GM23338 (cell line): Measurements from ENCODE around the gene FAM229B. TPM values are rescaled to one million over a fixed set of nuclear protein-coding genes. Genes with fewer than 3 reads are reported as not detected.

Source experiments
- ATAC-seq: fragments of 200-7000 bp; cut with Tn5 transposase; 3 replicates; pipeline ENCODE4 v1.9.1; 2020
- DNase-seq: peaks from one replicate; pipeline ENCODE4 v3.0.0-alpha.2; 2015; ENCODE audit warnings: low spot score
- H2AFZ ChIP-seq: fragments of 200-600 bp; sonication (generic); 2 replicates; pipeline ENCODE4 v1.8.0; 2016; ENCODE audit warnings: antibody characterized with exemption, mild to moderate bottlenecking, moderate library complexity
- H3F3A ChIP-seq: fragments of 200-600 bp; sonication (generic); replicated peaks from 2 replicates; pipeline ENCODE4 v1.8.0; 2017; ENCODE audit warnings: antibody characterized with exemption, mixed run types, low read depth
- H3K27ac ChIP-seq: fragments of 200-600 bp; sonication (generic); 2 replicates; pipeline ENCODE4 v1.6.1; 2016; ENCODE audit warnings: low read depth
- H3K27me3 ChIP-seq: fragments of 200-600 bp; sonication (generic); 2 replicates; pipeline ENCODE4 v1.8.0; 2016; ENCODE audit warnings: mild to moderate bottlenecking, mixed run types, moderate library complexity; ENCODE audit not compliant: insufficient read depth
- H3K36me3 ChIP-seq: fragments of 200-600 bp; sonication (generic); 2 replicates; pipeline ENCODE4 v1.8.0; 2016; ENCODE audit warnings: mild to moderate bottlenecking; ENCODE audit not compliant: insufficient read depth
- H3K4me1 ChIP-seq: fragments of 200-600 bp; sonication (generic); 2 replicates; pipeline ENCODE4 v1.8.0; 2016; ENCODE audit warnings: mild to moderate bottlenecking, moderate library complexity; ENCODE audit not compliant: insufficient read depth
- H3K4me2 ChIP-seq: fragments of 200-600 bp; sonication (generic); 2 replicates; pipeline ENCODE4 v1.7.1; 2017; ENCODE audit warnings: mixed run types
- H3K4me3 ChIP-seq: fragments of 200-600 bp; sonication (generic); 2 replicates; pipeline ENCODE4 v1.6.1; 2016; ENCODE audit warnings: mixed run types
- H3K79me2 ChIP-seq: fragments of 200-600 bp; sonication (generic); replicated peaks from 2 replicates; pipeline ENCODE4 v1.8.0; 2017; ENCODE audit warnings: mild to moderate bottlenecking; ENCODE audit not compliant: insufficient read depth
- H3K9me2 ChIP-seq: fragments of 200-600 bp; sonication (generic); 2 replicates; pipeline ENCODE4 v1.8.0; 2017; ENCODE audit not compliant: insufficient read depth
- H4K20me1 ChIP-seq: fragments of 200-600 bp; sonication (generic); replicated peaks from 2 replicates; pipeline ENCODE4 v1.8.0; 2017; ENCODE audit warnings: mild to moderate bottlenecking; ENCODE audit not compliant: insufficient read depth
- H3K27ac Mint-ChIP-seq: 2 replicates; pipeline ENCODE4 v1.8.0; 2020; ENCODE audit warnings: inconsistent platforms, mild to moderate bottlenecking, moderate library complexity, mixed read lengths
- H3K27me3 Mint-ChIP-seq: 3 replicates; pipeline ENCODE4 v1.8.0; 2022; ENCODE audit warnings: low read depth, mild to moderate bottlenecking, moderate library complexity, mixed read lengths, inconsistent platforms; ENCODE audit not compliant: insufficient read depth, poor library complexity
- H3K36me3 Mint-ChIP-seq: 3 replicates; pipeline ENCODE4 v1.8.0; 2021; ENCODE audit warnings: low read depth, mild to moderate bottlenecking, inconsistent platforms, moderate library complexity, mixed read lengths
- H3K4me1 Mint-ChIP-seq: 3 replicates; pipeline ENCODE4 v1.8.0; 2020; ENCODE audit warnings: mild to moderate bottlenecking, inconsistent platforms, mixed read lengths
- H3K4me3 Mint-ChIP-seq: 3 replicates; pipeline ENCODE4 v1.8.0; 2021; ENCODE audit warnings: moderate library complexity, mild to moderate bottlenecking, inconsistent platforms, mixed read lengths
- H3K9me3 Mint-ChIP-seq: 3 replicates; pipeline ENCODE4 v1.8.0; 2020; ENCODE audit warnings: moderate library complexity, mild to moderate bottlenecking, inconsistent platforms, mixed read lengths
- CREB1 ChIP-seq: fragments of 250-450 bp; sonication (Bioruptor Pico); IDR thresholded peaks from 2 replicates; pipeline ENCODE4 v1.5.0; 2020; ENCODE audit warnings: low read depth, mild to moderate bottlenecking, moderate library complexity
- ETS1 ChIP-seq: IDR thresholded peaks from 2 replicates; pipeline ENCODE4 v1.6.1; 2016; ENCODE audit warnings: antibody characterized with exemption
- EZH2 ChIP-seq: fragments of 200-600 bp; sonication (generic); IDR thresholded peaks from one replicate; pipeline ENCODE4 v1.8.0; 2017; ENCODE audit warnings: antibody characterized with exemption, mild to moderate bottlenecking, low read depth; ENCODE audit not compliant: unreplicated experiment
- EZH2phosphoT487 ChIP-seq: fragments of 200-600 bp; sonication (generic); IDR thresholded peaks from one replicate; pipeline ENCODE4 v1.8.1; 2018; ENCODE audit warnings: antibody characterized with exemption; ENCODE audit not compliant: unreplicated experiment
- JUNB ChIP-seq: IDR thresholded peaks from one replicate; pipeline ENCODE4 v1.6.1; 2016; ENCODE audit warnings: antibody characterized with exemption; ENCODE audit not compliant: unreplicated experiment
- NANOG ChIP-seq: IDR thresholded peaks from 2 replicates; pipeline ENCODE4 v1.6.1; 2016; ENCODE audit warnings: antibody characterized with exemption, borderline replicate concordance
- POLR2AphosphoS5 ChIP-seq: IDR thresholded peaks from 2 replicates; pipeline ENCODE4 v1.6.1; 2016; ENCODE audit warnings: antibody characterized with exemption, low read depth
- STAT1 ChIP-seq: IDR thresholded peaks from one replicate; pipeline ENCODE4 v1.6.1; 2016; ENCODE audit warnings: antibody characterized with exemption; ENCODE audit not compliant: unreplicated experiment
- ZNF114 ChIP-seq: fragments of 250-450 bp; sonication (Bioruptor Pico); IDR thresholded peaks from 2 replicates; pipeline ENCODE4 v1.5.0; 2020; ENCODE audit warnings: mild to moderate bottlenecking, moderate library complexity
- ZNF331 ChIP-seq: fragments of 250-450 bp; sonication (Bioruptor Pico); IDR thresholded peaks from 2 replicates; pipeline ENCODE4 v1.5.0; 2020; ENCODE audit warnings: low read depth, mild to moderate bottlenecking, moderate library complexity
- ZNF462 ChIP-seq: fragments of 250-450 bp; sonication (Bioruptor Pico); IDR thresholded peaks from 2 replicates; pipeline ENCODE4 v1.5.0; 2020; ENCODE audit warnings: mild to moderate bottlenecking, moderate library complexity
- polyA plus RNA-seq: library from polyadenylated mRNA; unstranded; fragments of >200 nt; fragmentation: Nextera tagmentation; extraction: Ambion mirVana; gene quantifications from 2 replicates; pipeline ENCODE4 v1.2.1, GENCODE V29; 2016
- total RNA-seq: library from RNA; depleted of rRNA; stranded (reverse); fragments of >200 nt; shearing (Covaris generic); gene quantifications from 2 replicates; pipeline ENCODE4 v1.2.3, GENCODE V29; 2014
- TF ChIP-seq, protein P1 (sequence below), 2 experiments: fragments of 200-600 bp in 1 of 2; sonication (generic) in 1 of 2; conservative IDR thresholded peaks; 2 replicates each; pipeline versions ENCODE4 v1.5.1 to v1.6.1; 2016 to 2017; ENCODE audit warnings: antibody characterized with exemption in 2 of 2, low read depth in 2 of 2, mild to moderate bottlenecking in 2 of 2, moderate library complexity in 1 of 2
- TF ChIP-seq, protein P2 (sequence below): IDR thresholded peaks from one replicate; pipeline ENCODE4 v1.6.1; 2018; ENCODE audit warnings: antibody characterized with exemption; ENCODE audit not compliant: unreplicated experiment

The FAM229B gene
- total and polyA plus RNA-seq, 2 experiments from 2014 or later: 4.4 to 32.9 TPM

DNA sequence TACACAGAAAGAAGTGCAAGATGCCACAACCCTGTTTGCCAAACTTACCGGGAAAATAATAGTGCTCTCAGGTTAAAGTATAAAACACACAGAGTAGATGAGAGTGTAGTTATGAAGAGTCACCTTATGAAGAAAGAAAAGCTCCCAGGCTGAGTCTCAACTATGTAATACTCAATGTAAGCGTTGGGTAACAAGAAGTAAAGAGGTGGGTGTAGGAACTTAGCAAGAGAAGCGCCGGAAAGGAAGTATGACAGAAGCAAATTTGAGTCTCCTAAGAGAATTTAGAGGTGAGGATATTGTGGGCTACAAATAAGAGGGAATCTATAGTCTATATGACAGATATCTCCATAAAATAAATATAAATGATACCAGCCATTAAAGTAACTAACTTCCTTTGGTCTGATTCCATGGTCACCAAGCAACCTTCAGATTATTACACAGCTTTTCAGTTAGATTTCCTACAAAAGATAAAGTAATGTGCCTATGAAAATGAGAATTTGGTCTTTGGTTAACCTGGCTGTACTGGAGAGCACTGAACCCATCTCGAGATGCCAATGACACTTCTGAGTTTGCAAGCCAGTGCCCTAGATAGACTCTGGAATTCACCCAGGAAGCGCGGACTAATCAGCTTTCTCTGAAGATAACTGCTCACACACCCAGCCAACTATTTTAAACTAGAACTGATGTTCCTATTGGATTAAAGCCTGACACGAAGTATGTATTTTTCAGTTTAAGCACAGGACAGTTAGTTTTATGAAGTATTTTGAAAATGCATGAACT, 1.9 kb upstream of the FAM229B start:
- no peak for TF ChIP-seq JUNB
- TF ChIP-seq, protein P1, sequence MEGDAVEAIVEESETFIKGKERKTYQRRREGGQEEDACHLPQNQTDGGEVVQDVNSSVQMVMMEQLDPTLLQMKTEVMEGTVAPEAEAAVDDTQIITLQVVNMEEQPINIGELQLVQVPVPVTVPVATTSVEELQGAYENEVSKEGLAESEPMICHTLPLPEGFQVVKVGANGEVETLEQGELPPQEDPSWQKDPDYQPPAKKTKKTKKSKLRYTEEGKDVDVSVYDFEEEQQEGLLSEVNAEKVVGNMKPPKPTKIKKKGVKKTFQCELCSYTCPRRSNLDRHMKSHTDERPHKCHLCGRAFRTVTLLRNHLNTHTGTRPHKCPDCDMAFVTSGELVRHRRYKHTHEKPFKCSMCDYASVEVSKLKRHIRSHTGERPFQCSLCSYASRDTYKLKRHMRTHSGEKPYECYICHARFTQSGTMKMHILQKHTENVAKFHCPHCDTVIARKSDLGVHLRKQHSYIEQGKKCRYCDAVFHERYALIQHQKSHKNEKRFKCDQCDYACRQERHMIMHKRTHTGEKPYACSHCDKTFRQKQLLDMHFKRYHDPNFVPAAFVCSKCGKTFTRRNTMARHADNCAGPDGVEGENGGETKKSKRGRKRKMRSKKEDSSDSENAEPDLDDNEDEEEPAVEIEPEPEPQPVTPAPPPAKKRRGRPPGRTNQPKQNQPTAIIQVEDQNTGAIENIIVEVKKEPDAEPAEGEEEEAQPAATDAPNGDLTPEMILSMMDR (conservative IDR thresholded peaks at IDR 0.05; ENCODE audit: low read depth in 2 of 2): no peak
- TF ChIP-seq ETS1: no peak
- TF ChIP-seq CREB1 (CRISPR knock-in tag): no peak
- TF ChIP-seq POLR2AphosphoS5: no peak
- TF ChIP-seq ZNF331 (CRISPR knock-in tag): no peak
- no peak for TF ChIP-seq EZH2phosphoT487
- TF ChIP-seq ZNF462 (CRISPR knock-in tag): no peak
- no peak for TF ChIP-seq ZNF114
- no peak for TF ChIP-seq EZH2
- TF ChIP-seq NANOG: no peak
- TF ChIP-seq, protein P2, sequence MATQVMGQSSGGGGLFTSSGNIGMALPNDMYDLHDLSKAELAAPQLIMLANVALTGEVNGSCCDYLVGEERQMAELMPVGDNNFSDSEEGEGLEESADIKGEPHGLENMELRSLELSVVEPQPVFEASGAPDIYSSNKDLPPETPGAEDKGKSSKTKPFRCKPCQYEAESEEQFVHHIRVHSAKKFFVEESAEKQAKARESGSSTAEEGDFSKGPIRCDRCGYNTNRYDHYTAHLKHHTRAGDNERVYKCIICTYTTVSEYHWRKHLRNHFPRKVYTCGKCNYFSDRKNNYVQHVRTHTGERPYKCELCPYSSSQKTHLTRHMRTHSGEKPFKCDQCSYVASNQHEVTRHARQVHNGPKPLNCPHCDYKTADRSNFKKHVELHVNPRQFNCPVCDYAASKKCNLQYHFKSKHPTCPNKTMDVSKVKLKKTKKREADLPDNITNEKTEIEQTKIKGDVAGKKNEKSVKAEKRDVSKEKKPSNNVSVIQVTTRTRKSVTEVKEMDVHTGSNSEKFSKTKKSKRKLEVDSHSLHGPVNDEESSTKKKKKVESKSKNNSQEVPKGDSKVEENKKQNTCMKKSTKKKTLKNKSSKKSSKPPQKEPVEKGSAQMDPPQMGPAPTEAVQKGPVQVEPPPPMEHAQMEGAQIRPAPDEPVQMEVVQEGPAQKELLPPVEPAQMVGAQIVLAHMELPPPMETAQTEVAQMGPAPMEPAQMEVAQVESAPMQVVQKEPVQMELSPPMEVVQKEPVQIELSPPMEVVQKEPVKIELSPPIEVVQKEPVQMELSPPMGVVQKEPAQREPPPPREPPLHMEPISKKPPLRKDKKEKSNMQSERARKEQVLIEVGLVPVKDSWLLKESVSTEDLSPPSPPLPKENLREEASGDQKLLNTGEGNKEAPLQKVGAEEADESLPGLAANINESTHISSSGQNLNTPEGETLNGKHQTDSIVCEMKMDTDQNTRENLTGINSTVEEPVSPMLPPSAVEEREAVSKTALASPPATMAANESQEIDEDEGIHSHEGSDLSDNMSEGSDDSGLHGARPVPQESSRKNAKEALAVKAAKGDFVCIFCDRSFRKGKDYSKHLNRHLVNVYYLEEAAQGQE: no peak
- TF ChIP-seq STAT1: no peak
- H3K4me2 ChIP-seq: no peak overlapping the region
- no peaks in the 10 kb centered on the region for H4K20me1 ChIP-seq
- Mint-ChIP-seq H3K27me3 (no peaks in the 10 kb centered on the region), H3K9me3 (no peaks in the 10 kb centered on the region), H3K4me3 (peak overlapping the region; percentile 51), H3K27ac (no peak overlapping the region), H3K36me3 (peaks cover 12% of the 10 kb centered on the region; the same call in 2 of the 3 replicates), H3K4me1 (peaks cover 2% of the 10 kb centered on the region; the same call in 1 of the 3 replicates)
- DNase-seq: no peak
- H3K79me2 ChIP-seq: no peaks in the 10 kb centered on the region
- H3K36me3 ChIP-seq: no peaks in the 10 kb centered on the region
- no peak overlapping the region for H3K27ac ChIP-seq
- ATAC-seq: no peak
- H2AFZ ChIP-seq: no peak overlapping the region
- H3K4me3 ChIP-seq: no peak overlapping the region
- H3K9me2 ChIP-seq: no peaks in the 10 kb centered on the region
- no peaks in the 10 kb centered on the region for H3K27me3 ChIP-seq
- no peaks in the 10 kb centered on the region for H3F3A ChIP-seq
- H3K4me1 ChIP-seq: 0 out of 2 replicates have a peak, but pooled peaks cover 6% of the 10 kb centered on the region
